Stimulated activated effector memory CD8-positive, alpha-beta T cell treated with anti-CD3 and anti-CD28 coated beads, Interleukin-12 subunit alpha, Interleukin-12 subunit beta, amount 100 ng/mL, for 72 hours (primary cell): ENCODE results near the gene MRPL11.
"Not testable (repeated sequence)": the region's sequence is repeated elsewhere in the genome, so short reads cannot be mapped to it uniquely, and the experiment has no call there.

ENCODE experiments used
- ATAC-seq: fragments of 150-1000 bp; cut with Tn5 transposase; 2 replicates; pipeline ENCODE4 v1.10.0; 2021
- DNase-seq, 2 donors: peaks; one replicate each; pipeline ENCODE4 v3.0.0; 2021 to 2022; ENCODE audit warnings: low spot score in 2 of 2
- H3K27ac Mint-ChIP-seq: one replicate; pipeline ENCODE4 v1.8.0; 2022; ENCODE audit warnings: mild to moderate bottlenecking, mixed read lengths
- H3K36me3 Mint-ChIP-seq: one replicate; pipeline ENCODE4 v1.8.0; 2022; ENCODE audit warnings: mild to moderate bottlenecking, mixed read lengths
- H3K4me1 Mint-ChIP-seq: one replicate; pipeline ENCODE4 v1.8.0; 2022; ENCODE audit warnings: mixed read lengths
- H3K4me3 Mint-ChIP-seq: one replicate; pipeline ENCODE4 v1.8.0; 2022; ENCODE audit warnings: mild to moderate bottlenecking, mixed read lengths
- H3K9me3 Mint-ChIP-seq: one replicate; pipeline ENCODE4 v1.8.0; 2022; ENCODE audit warnings: mixed read lengths

MRPL11 gene

DNA sequence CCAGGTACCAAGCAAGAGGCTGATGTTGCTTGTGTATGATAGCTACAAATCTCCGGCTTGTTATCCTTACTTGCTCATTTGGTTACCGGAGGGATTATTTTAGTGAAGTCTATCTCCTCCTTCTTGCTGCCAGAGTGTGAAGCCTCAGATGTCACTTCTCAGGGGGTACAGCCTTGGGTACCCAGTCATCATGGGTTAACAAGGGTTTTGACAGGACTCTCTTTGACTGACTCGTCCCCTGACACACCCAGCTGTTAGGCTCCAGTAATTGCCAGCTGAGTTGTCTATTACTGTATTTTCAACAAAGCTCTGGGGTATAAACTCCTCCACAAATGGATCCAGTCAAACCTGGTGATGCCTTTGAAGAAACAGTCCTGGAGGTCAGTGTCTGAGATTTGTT is 16.2 kb upstream of the MRPL11 start:
- H3K36me3 Mint-ChIP-seq = no peaks in the 10 kb centered on the region
- H3K9me3 Mint-ChIP-seq = no peaks in the 10 kb centered on the region
- DNase-seq (no peak), ATAC-seq (peak; percentile 58)
- H3K4me1 Mint-ChIP-seq = peaks cover 28% of the 10 kb centered on the region
- H3K27ac Mint-ChIP-seq = peak overlapping the region; percentile 10
- H3K4me3 Mint-ChIP-seq = peak overlapping the region; percentile 26

DNA sequence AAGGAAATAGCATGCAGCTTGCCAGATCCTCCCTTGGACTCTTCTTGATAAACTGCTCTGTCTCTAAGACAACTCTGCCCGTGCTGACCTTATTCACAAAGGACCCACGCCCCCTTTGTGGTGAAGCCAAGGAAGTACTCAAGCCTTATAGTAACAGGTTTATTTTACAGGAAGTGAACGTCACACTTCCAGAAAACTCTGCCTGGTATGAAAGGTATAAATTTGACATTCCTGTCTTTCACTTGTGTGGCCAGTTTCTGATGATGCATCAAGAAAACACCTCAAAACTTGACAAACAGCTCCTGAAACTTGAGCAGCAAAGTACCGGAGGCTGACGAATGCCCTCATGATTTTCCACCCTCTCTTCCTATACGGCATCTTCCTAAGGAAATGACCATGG is 15.6 kb upstream of the MRPL11 start:
- Mint-ChIP-seq H3K9me3 (no peaks in the 10 kb centered on the region), H3K27ac (peak overlapping the region; percentile 10), H3K4me3 (peak overlapping the region; percentile 26), H3K4me1 (peaks cover 24% of the 10 kb centered on the region), H3K36me3 (no peaks in the 10 kb centered on the region)
- peak; percentile 32 for ATAC-seq
- DNase-seq = no peak

DNA sequence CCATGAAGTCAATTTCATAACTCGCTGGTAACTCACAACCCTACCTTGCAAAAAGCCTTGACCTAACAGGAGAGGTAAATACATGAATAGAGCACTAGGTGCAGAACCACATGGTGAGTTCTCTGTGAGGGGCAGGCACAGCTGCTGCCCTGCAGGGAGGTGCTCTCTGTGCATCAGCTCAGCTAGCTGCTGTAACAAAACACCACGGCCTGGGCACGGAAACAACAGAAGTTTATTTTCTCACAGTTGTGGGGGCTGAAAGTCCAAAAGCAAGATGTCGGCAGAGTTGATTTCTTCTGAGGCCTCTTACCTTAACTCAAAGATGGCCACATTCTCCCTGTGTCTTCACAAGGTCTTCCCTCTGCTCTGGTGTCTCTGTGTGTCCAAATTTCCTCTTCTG is 13.0 kb upstream of the MRPL11 start:
- Mint-ChIP-seq H3K4me3 (no peak overlapping the region), H3K36me3 (no peaks in the 10 kb centered on the region), H3K27ac (no peak overlapping the region), H3K9me3 (no peaks in the 10 kb centered on the region), H3K4me1 (peaks cover 19% of the 10 kb centered on the region)
- DNase-seq (no peak), ATAC-seq (no peak)

DNA sequence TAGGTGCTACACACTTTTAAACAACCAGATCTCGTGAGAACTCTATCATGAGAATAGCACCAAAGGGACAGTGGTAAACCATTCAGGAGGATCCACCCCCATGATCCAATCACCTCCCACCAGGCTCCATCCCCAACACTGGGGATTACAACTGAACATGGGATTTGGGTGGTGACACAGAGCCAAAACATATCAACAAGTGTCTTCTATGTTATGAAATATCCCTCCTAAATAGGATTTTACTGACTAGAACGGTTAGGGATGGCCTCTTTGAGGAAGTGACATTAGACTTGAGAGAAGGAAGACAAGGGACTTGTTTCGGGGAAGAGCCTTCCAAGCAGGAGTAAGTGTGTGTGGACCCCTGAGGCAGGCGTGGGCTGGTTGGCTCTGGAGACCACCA is 11.9 kb upstream of the MRPL11 start:
- H3K36me3 Mint-ChIP-seq = no peaks in the 10 kb centered on the region
- no peak overlapping the region for H3K27ac Mint-ChIP-seq
- H3K9me3 Mint-ChIP-seq = no peaks in the 10 kb centered on the region
- ATAC-seq = no peak
- no peak for DNase-seq
- no peak overlapping the region for H3K4me3 Mint-ChIP-seq
- H3K4me1 Mint-ChIP-seq = peaks cover 19% of the 10 kb centered on the region

DNA sequence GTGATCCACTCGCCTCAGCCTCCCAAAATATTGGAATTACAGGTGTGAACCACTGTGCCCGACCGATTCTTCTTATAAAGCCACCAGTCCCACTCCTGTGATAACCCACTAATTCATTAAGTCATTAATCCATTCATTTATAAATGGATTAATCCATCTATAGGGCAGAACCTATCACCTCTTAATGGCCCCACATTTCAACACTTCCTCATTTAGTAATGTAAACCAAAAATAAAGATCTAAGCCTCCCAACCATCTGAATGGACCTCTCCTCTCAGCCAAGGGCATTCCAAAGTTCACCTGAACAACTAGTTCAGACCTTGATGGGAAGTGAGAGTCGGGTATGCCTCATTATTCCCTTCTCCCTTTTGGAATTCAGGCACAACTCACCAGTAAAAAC is 9.9 kb upstream of the MRPL11 start:
- no peak for DNase-seq
- Mint-ChIP-seq H3K9me3 (no peaks in the 10 kb centered on the region), H3K27ac (no peak overlapping the region), H3K4me1 (no peaks in the 10 kb centered on the region), H3K36me3 (no peaks in the 10 kb centered on the region), H3K4me3 (no peak overlapping the region)
- ATAC-seq = no peak

DNA sequence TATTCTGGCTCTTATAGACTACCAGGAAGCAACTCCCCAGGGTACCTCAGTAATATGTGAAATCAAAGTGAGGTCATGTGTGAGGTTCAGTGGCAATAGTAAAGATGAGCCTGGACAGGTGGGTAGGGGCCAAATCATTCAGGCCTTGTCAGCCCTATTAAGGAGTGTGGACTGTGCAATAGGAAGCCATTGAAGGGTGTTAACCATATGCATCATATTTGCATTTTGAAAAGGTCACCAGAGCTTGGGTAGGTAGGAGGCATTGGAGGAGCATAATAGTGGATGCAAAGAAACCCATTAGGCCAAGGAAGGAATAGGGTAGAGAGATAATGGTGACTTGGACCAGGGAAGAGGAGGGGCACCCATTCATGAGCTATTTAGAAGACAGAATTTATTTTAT is 8.4 kb upstream of the MRPL11 start:
- H3K4me1 Mint-ChIP-seq = no peaks in the 10 kb centered on the region
- H3K27ac Mint-ChIP-seq = no peak overlapping the region
- H3K36me3 Mint-ChIP-seq = no peaks in the 10 kb centered on the region
- ATAC-seq (no peak), DNase-seq (no peak)
- H3K9me3 Mint-ChIP-seq = peaks cover 6% of the 10 kb centered on the region
- H3K4me3 Mint-ChIP-seq = no peak overlapping the region

DNA sequence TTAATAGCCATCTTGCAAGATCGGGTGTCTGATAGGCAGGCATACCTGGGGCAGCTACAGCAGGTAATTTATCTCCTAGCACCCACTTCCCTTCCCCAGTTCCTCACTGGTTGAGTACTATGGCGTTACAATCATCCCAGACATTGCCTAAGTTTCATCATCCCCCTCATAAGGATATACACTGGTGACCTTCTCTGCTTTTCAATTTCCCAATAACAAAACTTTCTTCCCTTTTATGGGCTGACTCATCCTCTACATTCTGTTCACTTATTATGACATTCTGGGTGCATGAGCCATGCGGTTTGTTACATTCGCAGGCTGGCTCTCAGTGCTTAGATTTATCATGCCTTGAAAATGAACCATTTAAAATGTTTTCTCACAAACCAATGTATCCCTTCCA is 5.0 kb upstream of the MRPL11 start:
- no peak overlapping the region for H3K4me3 Mint-ChIP-seq
- H3K4me1 Mint-ChIP-seq = peaks cover 5% of the 10 kb centered on the region
- DNase-seq (no peak), ATAC-seq (no peak)
- no peaks in the 10 kb centered on the region for H3K36me3 Mint-ChIP-seq
- H3K27ac Mint-ChIP-seq = no peak overlapping the region
- H3K9me3 Mint-ChIP-seq = peaks cover 6% of the 10 kb centered on the region

DNA sequence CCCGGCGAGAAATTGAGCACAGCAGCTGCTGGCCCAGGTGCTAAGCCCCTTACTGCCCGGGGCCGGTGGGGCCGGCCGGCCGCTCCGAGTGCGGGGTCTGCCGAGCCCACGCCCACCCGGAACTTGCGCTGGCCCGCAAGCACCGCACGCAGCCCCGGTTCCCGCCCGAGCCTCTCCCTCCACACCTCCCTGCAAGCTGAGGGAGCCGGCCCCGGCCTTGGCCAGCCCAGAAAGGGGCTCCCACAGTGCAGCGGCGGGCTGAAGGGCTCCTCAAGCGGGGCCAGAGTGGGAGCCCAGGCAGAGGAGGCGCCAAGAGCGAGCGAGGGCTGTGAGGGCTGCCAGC is 2.3 kb upstream of the MRPL11 start:
- not testable (repeated sequence) for DNase-seq, H3K9me3 Mint-ChIP-seq, H3K4me3 Mint-ChIP-seq, H3K36me3 Mint-ChIP-seq, H3K27ac Mint-ChIP-seq, ATAC-seq
- peaks cover 25% of the 10 kb centered on the region for H3K4me1 Mint-ChIP-seq

DNA sequence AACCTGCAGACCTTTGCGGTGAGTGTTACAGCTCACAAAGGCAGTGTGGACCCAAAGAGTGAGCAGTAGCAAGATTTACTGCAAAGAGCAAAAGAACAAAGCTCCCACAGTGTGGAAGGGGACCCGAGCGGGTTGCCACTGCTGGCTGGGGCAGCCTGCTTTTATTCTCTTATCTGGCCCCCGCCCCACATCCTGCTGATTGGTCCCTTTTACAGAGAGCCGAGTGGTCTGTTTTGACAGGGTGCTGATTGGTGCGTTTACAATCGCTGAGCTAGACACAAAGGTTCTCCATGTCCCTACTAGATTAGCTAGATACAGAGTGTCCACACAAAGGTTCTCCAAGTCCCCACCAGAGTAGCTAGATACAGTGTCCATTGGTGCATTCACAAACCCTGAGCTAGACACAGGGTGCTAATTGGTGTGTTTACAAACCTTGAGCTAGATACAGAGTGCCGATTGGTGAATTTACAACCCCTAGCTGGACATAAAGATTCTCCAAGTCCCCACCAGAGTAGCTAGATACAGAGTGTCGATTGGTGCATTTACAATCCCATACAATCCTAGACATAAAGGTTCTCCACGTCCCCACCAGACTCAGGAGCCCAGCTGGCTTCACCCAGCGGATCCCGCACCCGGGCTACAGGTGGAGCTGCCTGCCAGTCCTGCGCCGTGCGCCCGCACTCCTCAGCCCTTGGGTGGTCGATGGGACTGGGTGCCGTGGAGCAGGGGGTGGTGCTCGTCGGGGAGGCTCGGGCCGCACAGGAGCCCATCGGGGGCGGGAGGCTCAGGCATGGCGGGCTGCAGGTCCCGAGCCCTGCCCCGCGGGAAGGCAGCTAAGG is 1.7 kb upstream of the MRPL11 start:
- ATAC-seq, H3K27ac Mint-ChIP-seq, H3K9me3 Mint-ChIP-seq, DNase-seq, H3K4me3 Mint-ChIP-seq: not testable (repeated sequence)
- H3K36me3 Mint-ChIP-seq = peaks cover 16% of the 10 kb centered on the region
- H3K4me1 Mint-ChIP-seq = peaks cover 25% of the 10 kb centered on the region

DNA sequence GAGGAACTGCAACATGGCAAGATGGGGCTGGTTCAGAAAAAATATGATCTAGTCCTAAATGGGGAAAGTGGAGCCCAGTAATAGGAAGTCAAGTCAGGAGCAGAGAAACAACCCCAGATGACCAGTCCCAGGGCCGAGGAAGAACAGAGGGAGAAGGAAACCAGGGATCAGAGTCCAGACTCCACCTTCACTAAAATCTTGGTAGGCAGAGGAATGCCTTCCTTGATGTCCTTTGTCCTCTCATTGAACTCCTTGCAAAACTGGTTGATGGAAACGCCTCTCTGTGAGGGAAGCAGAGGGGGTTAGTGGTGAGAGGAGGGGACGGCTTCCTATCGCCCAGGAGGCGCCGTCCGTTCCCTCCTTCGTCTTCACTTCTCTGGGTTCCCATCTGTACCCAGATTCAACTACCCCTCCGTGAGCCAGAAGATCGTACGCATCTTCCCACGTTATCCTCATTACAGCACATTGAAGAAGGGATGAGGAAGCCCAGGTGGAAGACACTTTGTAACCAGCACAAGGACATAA is 607 bp downstream of the MRPL11 start:
- DNase-seq (no peak), ATAC-seq (no peak)
- peaks cover 25% of the 10 kb centered on the region for H3K4me1 Mint-ChIP-seq
- peak overlapping the region; percentile 93 for H3K27ac Mint-ChIP-seq
- peaks cover 2% of the 10 kb centered on the region for H3K9me3 Mint-ChIP-seq
- peaks cover 38% of the 10 kb centered on the region for H3K36me3 Mint-ChIP-seq
- peak overlapping the region; percentile 85 for H3K4me3 Mint-ChIP-seq

DNA sequence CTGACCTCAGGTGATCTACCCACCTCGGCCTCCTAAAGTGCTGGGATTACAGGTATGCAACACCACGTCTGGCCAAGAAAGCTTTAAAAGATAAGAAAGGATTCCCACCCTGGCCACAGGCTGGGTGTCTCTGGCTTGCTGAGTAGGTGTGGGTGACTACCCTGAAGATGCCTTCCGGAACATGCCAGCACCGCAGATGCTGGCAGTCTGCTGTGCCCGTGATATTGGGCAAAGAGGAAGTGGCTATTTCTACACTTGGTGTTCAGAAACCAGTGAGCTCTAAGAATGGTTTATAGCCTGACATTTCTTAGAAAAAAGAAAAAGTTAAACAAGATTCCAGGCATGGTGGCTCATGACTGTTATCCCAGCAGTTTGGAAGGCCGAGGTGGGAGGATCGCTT is 6.1 kb downstream of the MRPL11 start:
- Mint-ChIP-seq H3K27ac (peak overlapping the region; percentile 85), H3K4me3 (no peak overlapping the region)

DNA sequence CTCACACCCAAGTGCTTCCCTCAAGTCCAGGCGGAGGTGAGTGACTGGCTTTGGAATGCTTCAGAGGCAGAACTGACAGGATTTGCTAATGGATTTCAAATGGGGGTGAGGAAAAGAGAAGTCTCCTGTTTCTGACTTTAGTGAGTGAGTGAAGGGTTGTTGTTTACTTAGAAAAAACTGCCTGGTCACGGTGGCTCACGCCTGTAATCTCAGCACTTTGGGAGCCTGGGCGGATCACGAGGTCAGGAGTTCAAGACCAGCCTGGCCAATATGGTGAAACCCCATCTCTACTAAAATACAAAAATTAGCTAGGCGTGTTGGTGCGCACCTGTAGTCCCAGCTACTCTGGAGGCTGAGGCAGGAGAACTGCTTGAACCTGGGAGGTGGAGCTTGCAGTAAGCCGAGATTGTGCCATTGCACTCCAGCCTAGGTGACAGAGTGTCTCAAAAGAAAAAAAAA is 6.7 kb downstream of the MRPL11 start:
- peaks cover 68% of the 10 kb centered on the region for H3K36me3 Mint-ChIP-seq
- ATAC-seq, DNase-seq, H3K4me3 Mint-ChIP-seq, H3K4me1 Mint-ChIP-seq, H3K9me3 Mint-ChIP-seq, H3K27ac Mint-ChIP-seq: not testable (repeated sequence)

More for the DNA sequence above, 6.1 kb downstream of the MRPL11 start:
- DNase-seq (no peak), ATAC-seq (no peak)
- Mint-ChIP-seq H3K36me3 (peaks cover 68% of the 10 kb centered on the region), H3K4me1 (peaks cover 11% of the 10 kb centered on the region), H3K9me3 (no peaks in the 10 kb centered on the region)

DNA sequence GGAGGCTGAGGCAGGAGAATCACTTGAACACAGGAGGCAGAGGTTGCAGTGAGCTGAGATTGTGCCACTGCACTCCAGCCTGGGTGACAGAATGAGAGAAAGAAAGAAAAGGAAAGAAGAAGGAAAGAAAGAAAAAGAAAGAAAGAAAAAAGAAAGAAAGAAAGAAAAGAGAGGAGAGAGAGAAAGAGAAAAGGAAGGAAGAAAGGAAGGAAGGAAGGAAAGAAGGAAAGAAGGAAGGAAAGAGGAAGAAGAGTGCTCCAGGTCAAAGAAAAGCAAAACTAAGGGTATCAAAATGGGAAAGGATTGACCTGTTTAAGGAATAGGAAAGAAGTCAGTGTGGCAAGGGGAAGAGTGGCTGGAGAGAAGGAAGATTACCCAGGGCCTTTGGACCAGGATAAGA is 7.4 kb downstream of the MRPL11 start:
- H3K4me3 Mint-ChIP-seq, ATAC-seq, H3K27ac Mint-ChIP-seq: not testable (repeated sequence)

DNA sequence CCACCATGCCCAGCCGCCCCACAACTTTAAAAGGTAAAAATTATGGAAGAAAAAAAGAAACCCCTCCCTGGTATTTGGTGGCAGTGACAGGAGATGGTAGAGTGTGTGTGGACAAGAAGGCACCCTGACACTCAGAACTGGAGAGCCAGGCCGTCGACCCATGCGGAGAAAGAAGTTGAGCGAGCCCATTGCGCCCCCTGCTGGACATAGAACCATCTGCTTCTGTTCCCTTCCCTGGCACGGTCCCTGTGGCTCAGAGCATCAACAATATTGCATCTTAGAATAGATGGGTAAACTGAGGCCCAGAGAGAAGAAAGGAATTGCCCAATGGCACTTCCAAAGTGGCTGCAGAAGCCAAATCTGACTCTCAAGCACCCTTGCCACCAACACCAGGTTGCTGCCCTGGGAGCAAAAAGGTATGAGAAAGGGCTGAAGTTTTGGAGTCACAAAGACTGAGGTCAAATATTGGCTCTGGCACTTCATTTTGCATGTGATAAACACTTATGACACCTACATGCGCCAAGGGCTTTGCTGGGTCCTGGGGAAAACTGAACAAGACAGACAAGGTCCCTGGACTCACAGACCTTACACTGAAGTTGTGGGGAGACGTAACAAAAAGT is 8.6 kb downstream of the MRPL11 start:
- Mint-ChIP-seq H3K9me3 (no peaks in the 10 kb centered on the region), H3K36me3 (peaks cover 50% of the 10 kb centered on the region), H3K27ac (no peak overlapping the region), H3K4me1 (no peaks in the 10 kb centered on the region), H3K4me3 (no peak overlapping the region)
- DNase-seq (peak; percentile 69 to 88), ATAC-seq (peak; percentile 89)

More for the DNA sequence above, 7.4 kb downstream of the MRPL11 start:
- H3K36me3 Mint-ChIP-seq = peaks cover 62% of the 10 kb centered on the region
- not testable (repeated sequence) for H3K9me3 Mint-ChIP-seq, H3K4me1 Mint-ChIP-seq, DNase-seq

DNA sequence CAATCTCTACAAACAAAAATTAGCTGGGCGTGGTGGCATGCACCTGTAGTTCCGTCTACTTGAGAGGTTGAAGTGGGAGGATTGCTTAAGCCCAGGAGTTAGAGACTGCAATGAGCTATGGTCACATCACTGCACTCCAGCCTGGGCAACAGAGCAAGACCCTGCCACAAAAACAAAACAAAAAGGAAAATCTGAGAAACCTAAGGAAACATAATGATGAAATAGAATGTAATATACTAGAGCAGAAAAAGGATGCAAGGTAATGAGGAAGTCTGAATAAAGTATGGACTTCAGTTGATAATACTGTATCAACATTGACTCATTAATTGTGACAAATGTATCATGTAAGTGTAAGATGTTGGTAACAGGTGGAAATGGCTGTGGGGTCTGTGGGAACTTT is 9.7 kb downstream of the MRPL11 start:
- Mint-ChIP-seq H3K4me3 (no peak overlapping the region), H3K27ac (no peak overlapping the region), H3K4me1 (no peaks in the 10 kb centered on the region), H3K36me3 (peaks cover 39% of the 10 kb centered on the region), H3K9me3 (no peaks in the 10 kb centered on the region)
- ATAC-seq (no peak), DNase-seq (no peak)

DNA sequence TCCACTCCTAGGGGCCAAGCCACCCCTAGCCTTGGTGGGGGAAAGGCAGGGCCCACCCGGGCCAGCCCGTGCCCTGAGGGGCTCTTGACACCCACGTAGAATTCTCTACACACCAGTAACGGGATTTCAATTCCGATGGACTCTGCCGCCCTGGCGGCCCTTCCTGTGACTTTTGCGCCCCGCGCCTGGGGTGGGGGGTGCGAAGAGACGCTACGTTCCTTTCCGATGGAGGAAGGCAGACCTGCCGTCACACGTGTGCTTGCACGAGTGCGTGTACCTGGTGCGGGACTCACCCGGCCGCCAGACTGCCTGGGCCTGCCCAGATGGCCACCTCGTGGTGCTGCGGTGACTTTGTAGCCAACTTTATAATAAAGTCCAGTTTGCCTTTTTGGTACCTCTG is 12.3 kb downstream of the MRPL11 start:
- H3K36me3 Mint-ChIP-seq = peaks cover 23% of the 10 kb centered on the region
- H3K27ac Mint-ChIP-seq = no peak overlapping the region
- DNase-seq (no peak), ATAC-seq (no peak)
- H3K4me1 Mint-ChIP-seq = peaks cover 5% of the 10 kb centered on the region
- H3K9me3 Mint-ChIP-seq = no peaks in the 10 kb centered on the region
- no peak overlapping the region for H3K4me3 Mint-ChIP-seq
